ENCODE data around the gene UNC45A.

UNC45A gene

DNA sequence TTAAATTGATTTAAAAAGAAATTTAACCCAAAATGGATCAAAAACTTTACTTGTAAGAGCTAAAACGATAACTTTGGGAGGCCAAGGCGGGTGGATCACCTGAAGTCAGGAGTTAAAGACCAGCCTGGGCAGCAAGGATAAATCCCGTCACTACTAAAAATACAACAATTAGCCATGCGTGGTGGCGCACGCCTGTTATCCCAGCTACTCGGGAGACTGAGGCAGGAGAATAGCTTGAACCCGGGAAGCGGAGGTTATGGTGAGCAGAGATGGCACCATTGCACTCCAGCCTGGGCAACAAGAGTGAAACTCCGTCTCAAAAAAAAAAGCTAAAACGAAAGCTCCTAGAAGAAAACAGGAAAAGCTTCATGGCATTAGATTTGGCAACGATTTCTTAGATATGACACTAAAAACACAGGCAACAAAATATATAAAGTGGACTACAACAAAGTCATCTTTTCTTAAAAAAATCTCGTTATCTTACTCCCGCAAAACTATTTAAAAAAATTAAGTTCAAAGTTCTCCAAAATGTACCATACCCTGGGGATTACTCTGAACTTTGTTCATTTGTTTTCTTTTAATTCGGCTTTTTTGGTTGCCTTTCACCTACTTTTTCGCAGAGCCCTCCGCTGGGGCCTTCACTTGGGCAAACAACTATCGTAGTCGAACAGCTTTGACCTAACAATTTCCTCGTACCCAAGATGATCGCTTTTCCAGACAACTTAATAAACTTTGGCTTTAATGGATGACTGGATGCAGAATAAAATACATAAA is 5.7 kb upstream of the UNC45A start:
- Histone ChIP-seq H3K79me1 (ENCODE audit: low read length) (no peaks in the 10 kb centered on the region), H3K4me1 (ENCODE audit: control insufficient read depth, low read depth, low read length) (no peaks in the 10 kb centered on the region)
- WGBS (ENCODE audit: extremely low coverage, insufficient coverage, low lambda C conversion rate): 100% methylated on average over 2 of the region's 21 CpGs

GRCh38 chr15:90930861-90931574 is 4.1 kb upstream of the UNC45A start:
- Histone ChIP-seq H2AK5ac (ENCODE audit: low read length) (no peak overlapping the region), H2BK120ac (ENCODE audit: low read depth, low read length) (no peak overlapping the region), H3K4me3 (ENCODE audit: low read length) (no peak overlapping the region), H3K4me1 (ENCODE audit: control insufficient read depth, low read depth, low read length) (peaks cover 1% of the 10 kb centered on the region), H3K56ac (ENCODE audit: low read length) (no peak overlapping the region), H2BK5ac (ENCODE audit: low read length) (no peak overlapping the region), H2BK15ac (replicated peaks; ENCODE audit: low read depth) (no peak overlapping the region), H3K18ac (ENCODE audit: low read length) (no peak overlapping the region), H3K9ac (ENCODE audit: low read length) (no peak overlapping the region), H3K36me3 (ENCODE audit: control insufficient read depth, insufficient read depth, low read length) (no peaks in the 10 kb centered on the region), H4K5ac (ENCODE audit: low read length) (no peak overlapping the region), H3K79me2 (ENCODE audit: control insufficient read depth, insufficient read depth, low read length) (no peaks in the 10 kb centered on the region), H3K23ac (ENCODE audit: low read length) (no peak overlapping the region), H3K4me2 (ENCODE audit: low read length) (no peak overlapping the region), H3K27ac (ENCODE audit: low read depth, low read length) (no peak overlapping the region), H3K27me3 (ENCODE audit: insufficient read depth, low read length, poor library complexity) (no peaks in the 10 kb centered on the region), H4K8ac (ENCODE audit: low read depth, low read length) (no peak overlapping the region), H3K4ac (ENCODE audit: low read depth, low read length) (no peak overlapping the region), H3K79me1 (ENCODE audit: low read length) (peaks cover 3% of the 10 kb centered on the region)
- no CpG with 5 or more reads among the region's 15 CpGs for WGBS (ENCODE audit: extremely low coverage, insufficient coverage, low lambda C conversion rate)
- DNase-seq: no peak

More for the DNA sequence above, 5.7 kb upstream of the UNC45A start:
- Histone ChIP-seq H3K23ac (ENCODE audit: low read length) (no peak overlapping the region), H3K56ac (ENCODE audit: low read length) (no peak overlapping the region), H4K5ac (ENCODE audit: low read length) (no peak overlapping the region), H3K36me3 (ENCODE audit: control insufficient read depth, insufficient read depth, low read length) (no peaks in the 10 kb centered on the region), H2BK5ac (ENCODE audit: low read length) (no peak overlapping the region), H3K4ac (ENCODE audit: low read depth, low read length) (no peak overlapping the region), H3K79me2 (ENCODE audit: control insufficient read depth, insufficient read depth, low read length) (no peaks in the 10 kb centered on the region), H3K4me2 (ENCODE audit: low read length) (no peak overlapping the region), H3K27ac (ENCODE audit: low read depth, low read length) (no peak overlapping the region), H3K4me3 (ENCODE audit: low read length) (no peak overlapping the region), H3K18ac (ENCODE audit: low read length) (no peak overlapping the region), H3K27me3 (ENCODE audit: insufficient read depth, low read length, poor library complexity) (no peaks in the 10 kb centered on the region), H2BK15ac (replicated peaks; ENCODE audit: low read depth) (no peak overlapping the region), H3K9ac (ENCODE audit: low read length) (no peak overlapping the region), H2AK5ac (ENCODE audit: low read length) (no peak overlapping the region), H4K8ac (ENCODE audit: low read depth, low read length) (no peak overlapping the region), H2BK120ac (ENCODE audit: low read depth, low read length) (no peak overlapping the region)
- no peak for DNase-seq

DNA sequence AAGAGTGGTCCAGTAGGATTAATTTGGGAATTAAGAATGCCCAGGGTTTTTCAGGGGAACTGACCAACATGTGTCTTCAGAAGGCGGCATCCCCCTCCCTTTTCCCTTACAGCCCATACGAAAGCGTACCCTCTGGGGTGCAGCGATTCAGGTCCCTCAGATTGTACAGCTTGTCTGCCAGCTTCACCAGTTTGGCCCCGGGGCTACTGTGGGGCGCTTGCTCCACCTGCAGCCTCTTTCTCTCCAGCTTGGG is 3.6 kb upstream of the UNC45A start:
- no peak overlapping the region for H3K18ac ChIP-seq (ENCODE audit: low read length)
- no peak overlapping the region for H3K23ac ChIP-seq (ENCODE audit: low read length)
- H3K79me1 ChIP-seq (ENCODE audit: low read length): peaks cover 4% of the 10 kb centered on the region
- H3K4me1 ChIP-seq (ENCODE audit: control insufficient read depth, low read depth, low read length): peaks cover 1% of the 10 kb centered on the region
- no peaks in the 10 kb centered on the region for H3K79me2 ChIP-seq (ENCODE audit: control insufficient read depth, insufficient read depth, low read length)
- DNase-seq: no peak
- no peak overlapping the region for H4K8ac ChIP-seq (ENCODE audit: low read depth, low read length)
- WGBS (ENCODE audit: extremely low coverage, insufficient coverage, low lambda C conversion rate): no CpG with 5 or more reads among the region's 6 CpGs
- no peak overlapping the region for H2AK5ac ChIP-seq (ENCODE audit: low read length)
- H3K4ac ChIP-seq (ENCODE audit: low read depth, low read length): no peak overlapping the region
- H3K9ac ChIP-seq (ENCODE audit: low read length): no peak overlapping the region
- H3K27me3 ChIP-seq (ENCODE audit: insufficient read depth, low read length, poor library complexity): no peaks in the 10 kb centered on the region
- H2BK120ac ChIP-seq (ENCODE audit: low read depth, low read length): no peak overlapping the region
- H2BK5ac ChIP-seq (ENCODE audit: low read length): no peak overlapping the region
- no peaks in the 10 kb centered on the region for H3K36me3 ChIP-seq (ENCODE audit: control insufficient read depth, insufficient read depth, low read length)
- no peak overlapping the region for H3K27ac ChIP-seq (ENCODE audit: low read depth, low read length)
- no peak overlapping the region for H2BK15ac ChIP-seq (replicated peaks; ENCODE audit: low read depth)
- H3K4me3 ChIP-seq (ENCODE audit: low read length): no peak overlapping the region
- H3K4me2 ChIP-seq (ENCODE audit: low read length): no peak overlapping the region
- H3K56ac ChIP-seq (ENCODE audit: low read length): no peak overlapping the region
- no peak overlapping the region for H4K5ac ChIP-seq (ENCODE audit: low read length)

DNA sequence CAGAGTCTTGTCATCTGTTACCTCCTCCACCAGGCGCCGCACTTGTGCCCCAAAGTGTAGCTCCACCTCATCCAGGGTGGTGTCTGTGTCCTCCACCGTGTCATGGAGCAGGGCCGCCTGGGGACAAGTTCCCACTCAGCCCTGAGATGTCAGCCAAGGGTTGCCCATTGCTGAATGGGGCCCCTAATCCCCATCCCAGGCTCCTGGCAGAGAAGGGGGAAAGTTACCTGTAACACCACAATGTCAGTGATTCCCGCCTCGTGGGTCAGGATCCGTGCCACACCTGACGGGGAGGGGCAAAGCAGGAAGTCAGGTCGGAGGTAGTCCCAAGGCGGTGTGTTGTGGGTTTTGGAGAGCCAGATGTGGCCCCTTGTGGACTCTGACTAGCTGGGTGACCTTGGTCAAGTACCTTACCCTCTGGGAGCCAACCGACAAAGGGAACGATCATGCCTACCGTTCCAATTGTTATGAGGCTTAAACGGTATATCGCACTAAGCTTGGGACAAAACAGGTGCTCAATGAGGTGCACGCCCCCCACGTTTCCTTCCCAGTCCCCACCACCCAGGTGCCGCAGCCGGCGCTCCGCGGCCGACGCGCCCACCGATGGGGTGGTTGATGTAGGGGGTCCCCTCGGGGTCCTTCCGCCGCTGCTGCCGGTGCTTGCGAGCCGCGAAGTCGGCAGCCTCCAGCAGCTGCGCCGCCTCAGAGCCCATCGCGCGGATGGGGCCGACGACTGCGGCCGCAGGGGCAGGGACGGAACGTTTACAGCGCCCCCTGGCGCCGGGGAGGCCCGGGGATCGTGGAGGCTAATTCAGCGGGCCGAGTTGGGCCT is 3.0 kb upstream of the UNC45A start, which contains the start of gene HDDC3:
HDDC3 (minus strand) TSS at position 722 of the 832 bp plus-strand sequence; CDS start at position 713, 9 bp downstream.
- H3K27ac ChIP-seq (ENCODE audit: low read depth, low read length): no peak within 1 kb of the TSS
- no peaks in the 10 kb centered on the region for H3K27me3 ChIP-seq (ENCODE audit: insufficient read depth, low read length, poor library complexity)
- peaks cover 4% of the 10 kb centered on the region for H3K79me1 ChIP-seq (ENCODE audit: low read length)
- H3K4ac ChIP-seq (ENCODE audit: low read depth, low read length): no peak within 1 kb of the TSS
- H3K56ac ChIP-seq (ENCODE audit: low read length): peak within 1 kb of the TSS; percentile 73
- no peak within 1 kb of the TSS for H2BK5ac ChIP-seq (ENCODE audit: low read length)
- H3K18ac ChIP-seq (ENCODE audit: low read length): no peak within 1 kb of the TSS
- H2BK120ac ChIP-seq (ENCODE audit: low read depth, low read length): no peak within 1 kb of the TSS
- peak within 1 kb of the TSS; percentile 47 for H3K4me3 ChIP-seq (ENCODE audit: low read length)
- H3K23ac ChIP-seq (ENCODE audit: low read length): no peak within 1 kb of the TSS
- H3K4me1 ChIP-seq (ENCODE audit: control insufficient read depth, low read depth, low read length): peaks cover 1% of the 10 kb centered on the region
- no peak within 1 kb of the TSS for H4K8ac ChIP-seq (ENCODE audit: low read depth, low read length)
- no CpG with 5 or more reads among the region's 52 CpGs for WGBS (ENCODE audit: extremely low coverage, insufficient coverage, low lambda C conversion rate)
- H3K79me2 ChIP-seq (ENCODE audit: control insufficient read depth, insufficient read depth, low read length): no peaks in the 10 kb centered on the region
- H4K5ac ChIP-seq (ENCODE audit: low read length): no peak within 1 kb of the TSS
- H2AK5ac ChIP-seq (ENCODE audit: low read length): no peak within 1 kb of the TSS
- no peaks in the 10 kb centered on the region for H3K36me3 ChIP-seq (ENCODE audit: control insufficient read depth, insufficient read depth, low read length)
- DNase-seq: peak; percentile 94
- H3K4me2 ChIP-seq (ENCODE audit: low read length): peak within 1 kb of the TSS; percentile 82
- H3K9ac ChIP-seq (ENCODE audit: low read length): peak within 1 kb of the TSS; percentile 62
- H2BK15ac ChIP-seq (replicated peaks; ENCODE audit: low read depth): no peak within 1 kb of the TSS

- Histone ChIP-seq H3K4me2 (ENCODE audit: low read length) (no peak overlapping the region), H3K36me3 (ENCODE audit: control insufficient read depth, insufficient read depth, low read length) (no peaks in the 10 kb centered on the region), H4K8ac (ENCODE audit: low read depth, low read length) (no peak overlapping the region), H4K5ac (ENCODE audit: low read length) (no peak overlapping the region), H2AK5ac (ENCODE audit: low read length) (no peak overlapping the region), H3K27ac (ENCODE audit: low read depth, low read length) (no peak overlapping the region), H3K4ac (ENCODE audit: low read depth, low read length) (no peak overlapping the region), H3K79me1 (ENCODE audit: low read length) (peaks cover 4% of the 10 kb centered on the region), H2BK5ac (ENCODE audit: low read length) (no peak overlapping the region), H3K27me3 (ENCODE audit: insufficient read depth, low read length, poor library complexity) (no peaks in the 10 kb centered on the region), H3K56ac (ENCODE audit: low read length) (peak overlapping the region; percentile 73), H3K9ac (ENCODE audit: low read length) (peak overlapping the region; percentile 54), H3K4me3 (ENCODE audit: low read length) (no peak overlapping the region), H3K79me2 (ENCODE audit: control insufficient read depth, insufficient read depth, low read length) (no peaks in the 10 kb centered on the region), H3K18ac (ENCODE audit: low read length) (no peak overlapping the region), H2BK15ac (replicated peaks; ENCODE audit: low read depth) (no peak overlapping the region), H2BK120ac (ENCODE audit: low read depth, low read length) (no peak overlapping the region), H3K23ac (ENCODE audit: low read length) (no peak overlapping the region), H3K4me1 (ENCODE audit: control insufficient read depth, low read depth, low read length) (peaks cover 1% of the 10 kb centered on the region)
- no peak for DNase-seq
- WGBS (ENCODE audit: extremely low coverage, insufficient coverage, low lambda C conversion rate): no CpG with 5 or more reads among the region's 5 CpGs
Measured at GRCh38 chr15:90932660-90932991, 2.5 kb upstream of the UNC45A start.

Data from mesendoderm (in vitro differentiated cells).